ENCODE measurements around the gene USP22. TPM values are rescaled to one million over a fixed set of nuclear protein-coding genes. Genes with fewer than 3 reads are reported as not detected.

USP22 gene
- total and polyA plus RNA-seq, 2 of the 13 experiments (the other 11 are each of a cell fraction or from before 2014, with no cell fraction given) = 98.0 to 130 TPM

DNA sequence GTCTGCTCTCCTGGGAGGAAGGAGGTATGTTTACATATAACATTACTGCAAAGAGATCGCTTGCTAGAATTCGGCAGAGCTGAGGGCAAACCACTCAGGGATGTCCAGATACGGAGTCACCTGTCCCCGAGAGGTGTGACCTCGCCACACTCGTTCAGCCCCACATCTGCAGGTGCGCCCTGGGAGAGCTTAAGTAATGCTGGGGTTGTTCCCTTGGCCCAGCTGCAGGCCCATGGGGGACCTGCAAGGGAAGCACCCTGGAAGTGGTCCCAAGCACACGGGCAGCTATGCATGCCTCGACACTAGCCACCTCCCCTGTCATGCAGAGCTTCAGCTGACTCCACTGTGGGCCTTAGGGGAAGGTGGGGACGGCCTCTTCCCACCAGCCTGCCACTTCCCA lies 22.2 kb downstream of the USP22 start:
- no peak overlapping the region for H3K4me3 ChIP-seq (replicated peaks in 1 of 3; ENCODE audit: insufficient read depth in 1 of 3, low read depth in 2 of 3, low read length in 3 of 3)
- in situ Hi-C loops (cut with HindIII; ENCODE audit: extremely low pct_ligation_motif_present, low pct_unique_long_range_greater_than_20kb) (no loop called here), intact Hi-C loops (cut with micrococcal nuclease; ENCODE audit: unreplicated experiment) (no loop called here)
- peaks cover 70% of the 10 kb centered on the region for H4K20me1 ChIP-seq (ENCODE audit: insufficient read depth, low read length)
- no peaks in the 10 kb centered on the region for H3K9me3 ChIP-seq (ENCODE audit: low read length)
- WGBS (ENCODE audit: low lambda C conversion rate) = 92% methylated on average over 10 of the region's 10 CpGs
- BruUV-seq (replicated peaks) = no TSS peak
- DNase-seq (ENCODE audit: low spot score) (no peak), ATAC-seq (peak; percentile 17; the same call in 2 of the 3 replicates), FAIRE-seq (no peak)
- peaks cover 62% of the 10 kb centered on the region for H3K79me2 ChIP-seq (ENCODE audit: insufficient read depth, low read length)
- no peak overlapping the region for H3K4me2 ChIP-seq (ENCODE audit: low read depth, low read length)
- H3K4me1 ChIP-seq (ENCODE audit: insufficient read depth, low read length) = no peaks in the 10 kb centered on the region
- no peak overlapping the region for H3K9ac ChIP-seq (ENCODE audit: insufficient read depth, low read depth, low read length)
- no peak overlapping the region for H2AFZ ChIP-seq (ENCODE audit: low read length)
- ChIA-PET CTCF (ENCODE audit: low intra/inter-chr PET ratio, low total read pairs) (no interaction called here), POLR2A (no interaction called here)
- TF ChIP-seq AGO2 (optimal IDR thresholded peaks at IDR 0.05; ENCODE audit: low read depth, low read length) = peak; percentile 59
- TF ChIP-seq, protein P1, sequence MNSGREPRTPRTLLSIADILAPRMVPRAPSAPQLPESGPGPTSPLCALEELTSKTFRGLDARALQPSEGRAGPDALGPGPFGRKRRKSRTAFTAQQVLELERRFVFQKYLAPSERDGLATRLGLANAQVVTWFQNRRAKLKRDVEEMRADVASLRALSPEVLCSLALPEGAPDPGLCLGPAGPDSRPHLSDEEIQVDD (CRISPR knock-in tag; IDR thresholded peaks at IDR 0.05; ENCODE audit: borderline replicate concordance) = no peak
- TF ChIP-seq RBFOX2 (IDR thresholded peaks at IDR 0.05; ENCODE audit: low read depth, low read length) = no peak
- TF ChIP-seq, protein P2, sequence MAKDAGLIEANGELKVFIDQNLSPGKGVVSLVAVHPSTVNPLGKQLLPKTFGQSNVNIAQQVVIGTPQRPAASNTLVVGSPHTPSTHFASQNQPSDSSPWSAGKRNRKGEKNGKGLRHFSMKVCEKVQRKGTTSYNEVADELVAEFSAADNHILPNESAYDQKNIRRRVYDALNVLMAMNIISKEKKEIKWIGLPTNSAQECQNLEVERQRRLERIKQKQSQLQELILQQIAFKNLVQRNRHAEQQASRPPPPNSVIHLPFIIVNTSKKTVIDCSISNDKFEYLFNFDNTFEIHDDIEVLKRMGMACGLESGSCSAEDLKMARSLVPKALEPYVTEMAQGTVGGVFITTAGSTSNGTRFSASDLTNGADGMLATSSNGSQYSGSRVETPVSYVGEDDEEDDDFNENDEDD (CRISPR knock-in tag; IDR thresholded peaks at IDR 0.05; ENCODE audit: borderline replicate concordance) = no peak
- no peak for TF ChIP-seq ZNF33A (CRISPR knock-in tag; IDR thresholded peaks at IDR 0.05; ENCODE audit: borderline replicate concordance)
- no peak for TF ChIP-seq ZNF772 (CRISPR knock-in tag; IDR thresholded peaks at IDR 0.05)
- no peak for TF ChIP-seq RXRA (CRISPR knock-in tag; IDR thresholded peaks at IDR 0.05)
- H3K27ac ChIP-seq (ENCODE audit: extremely low read length, insufficient read depth, low read length) = no peak overlapping the region
- H3K36me3 ChIP-seq (replicated peaks in 1 of 2; ENCODE audit: control insufficient read depth in 1 of 2, insufficient read depth in 2 of 2, low read length in 2 of 2) = peaks cover 60 to 89% of the 10 kb centered on the region in 2 experiments
- H3K27me3 ChIP-seq (ENCODE audit: control insufficient read depth in 1 of 2, insufficient read depth in 2 of 2, low read length in 2 of 2) = no peaks in the 10 kb centered on the region
